Body of pancreas (tissue), 4 donors: ENCODE results near the gene ATXN1. TPM values are rescaled to one million over a fixed set of nuclear protein-coding genes. Genes with fewer than 3 reads are reported as not detected.

Source experiments
- ATAC-seq: fragments of 150-250 bp; one replicate; pipeline ENCODE4 v1.9.1; 2016
- DNase-seq, 4 donors: peaks; one replicate each; pipeline ENCODE4 v3.0.0-alpha.2; 2019
- H3K27ac ChIP-seq, 4 donors: fragments of 200-600 bp; sonication (generic); 1 replicate in 3 of 4; 2 replicates in 1 of 4; pipeline versions ENCODE4 v1.5.1 to v1.6.1; 2016 to 2019; ENCODE audit warnings: mild to moderate bottlenecking in 1 of 4, mixed read lengths in 1 of 4, moderate library complexity in 1 of 4
- H3K27me3 ChIP-seq, 2 donors: fragments of 200-600 bp; sonication (generic); one replicate each; pipeline ENCODE4 v1.6.0; 2016; ENCODE audit warnings: mild to moderate bottlenecking in 1 of 2
- H3K36me3 ChIP-seq, 2 donors: fragments of 200-600 bp; sonication (generic); replicated peaks in 1 of 2; 2 replicates each; pipeline ENCODE4 v1.5.1; 2016; ENCODE audit warnings: low read depth in 2 of 2; ENCODE audit not compliant: insufficient read depth in 1 of 2
- H3K4me1 ChIP-seq: fragments of 200-600 bp; sonication (generic); one replicate; pipeline ENCODE4 v1.6.0; 2016
- H3K4me3 ChIP-seq, 2 donors: fragments of 200-600 bp; sonication (generic); 1 replicate in 1 of 2; 2 replicates in 1 of 2; pipeline ENCODE4 v1.5.1; 2016 to 2019
- H3K9me3 ChIP-seq, 3 donors: fragments of 200-600 bp; sonication (generic); 1 replicate in 2 of 3; 2 replicates in 1 of 3; pipeline ENCODE4 v1.5.1; 2016
- POLR2A ChIP-seq, 3 donors: fragments of 450-650 bp; IDR thresholded peaks; one replicate each; pipeline ENCODE4 v1.6.1; 2016; ENCODE audit warnings: antibody characterized with exemption in 3 of 3, mild to moderate bottlenecking in 2 of 3
- WGBS, 2 donors: methylation state at CpG; one replicate each; pipeline ENCODE4 v1.1.5; 2017; 5-methylcytosine and 5-hydroxymethylcytosine counted together
- intact Hi-C: fragments of 100-400 bp; cut with DNase I; formaldehyde crosslinking; loops from one replicate; pipeline ENCODE4 v1.15.1; 2023
- total RNA-seq, 2 donors: library from RNA; depleted of rRNA; stranded (reverse); fragments of >200 nt; gene quantifications; one replicate each; pipeline ENCODE4 v1.1.0, GENCODE V29; 2016
- TF ChIP-seq, protein P1 (sequence below), 7 experiments: fragments of 450-650 bp in 4 of 7; fragments of 200-600 bp in 3 of 7; sonication (generic) in 3 of 7; IDR thresholded peaks; one replicate each; pipeline ENCODE4 v1.5.1; 2016 to 2019; ENCODE audit warnings: antibody characterized with exemption in 7 of 7

The ATXN1 gene
- total RNA-seq, 2 donors from 2014 or later, result 24.6 to 24.7 TPM

DNA sequence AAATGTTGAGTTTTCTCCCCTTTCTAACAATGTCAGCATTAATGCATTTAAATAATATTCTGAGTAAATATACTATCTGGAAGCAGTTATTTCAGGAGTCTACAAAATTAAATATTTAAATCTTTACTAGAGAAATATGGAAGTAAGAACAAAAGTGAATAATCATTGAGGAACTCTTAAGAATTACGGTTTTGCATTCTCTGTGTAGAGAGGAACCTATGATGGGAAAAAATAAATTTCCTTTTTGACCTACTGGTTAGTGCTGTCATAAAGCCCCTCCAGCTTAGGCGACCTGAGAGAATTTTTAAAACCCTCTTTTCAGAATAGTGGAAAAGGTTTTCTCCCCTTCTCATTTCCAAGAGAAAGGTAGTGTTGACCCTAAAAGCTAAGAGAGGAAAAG, 64.8 kb downstream of the ATXN1 start:
- DNase-seq (no peak), ATAC-seq (no peak)
- no peaks in the 10 kb centered on the region for H3K9me3 ChIP-seq
- H3K27me3 ChIP-seq, result no peaks in the 10 kb centered on the region
- H3K4me3 ChIP-seq, result no peak overlapping the region
- H3K36me3 ChIP-seq, result no peaks in the 10 kb centered on the region
- peaks cover 19% of the 10 kb centered on the region for H3K4me1 ChIP-seq
- TF ChIP-seq POLR2A (IDR thresholded peaks at IDR 0.05), result no peak
- TF ChIP-seq, protein P1, sequence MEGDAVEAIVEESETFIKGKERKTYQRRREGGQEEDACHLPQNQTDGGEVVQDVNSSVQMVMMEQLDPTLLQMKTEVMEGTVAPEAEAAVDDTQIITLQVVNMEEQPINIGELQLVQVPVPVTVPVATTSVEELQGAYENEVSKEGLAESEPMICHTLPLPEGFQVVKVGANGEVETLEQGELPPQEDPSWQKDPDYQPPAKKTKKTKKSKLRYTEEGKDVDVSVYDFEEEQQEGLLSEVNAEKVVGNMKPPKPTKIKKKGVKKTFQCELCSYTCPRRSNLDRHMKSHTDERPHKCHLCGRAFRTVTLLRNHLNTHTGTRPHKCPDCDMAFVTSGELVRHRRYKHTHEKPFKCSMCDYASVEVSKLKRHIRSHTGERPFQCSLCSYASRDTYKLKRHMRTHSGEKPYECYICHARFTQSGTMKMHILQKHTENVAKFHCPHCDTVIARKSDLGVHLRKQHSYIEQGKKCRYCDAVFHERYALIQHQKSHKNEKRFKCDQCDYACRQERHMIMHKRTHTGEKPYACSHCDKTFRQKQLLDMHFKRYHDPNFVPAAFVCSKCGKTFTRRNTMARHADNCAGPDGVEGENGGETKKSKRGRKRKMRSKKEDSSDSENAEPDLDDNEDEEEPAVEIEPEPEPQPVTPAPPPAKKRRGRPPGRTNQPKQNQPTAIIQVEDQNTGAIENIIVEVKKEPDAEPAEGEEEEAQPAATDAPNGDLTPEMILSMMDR (IDR thresholded peaks at IDR 0.05), result no peak
- WGBS, 2 donors, result 79 to 93% methylated on average over 2 of the region's 2 CpGs
- intact Hi-C loops, result no loop called here
- H3K27ac ChIP-seq, result no peak overlapping the region

- ATAC-seq, result no peak
- Histone ChIP-seq H3K27me3 (no peaks in the 10 kb centered on the region), H3K36me3 (no peaks in the 10 kb centered on the region), H3K9me3 (no peaks in the 10 kb centered on the region), H3K4me3 (no peak overlapping the region), H3K27ac (no peak overlapping the region), H3K4me1 (peaks cover 19% of the 10 kb centered on the region)
- WGBS, 2 donors, result 71 to 81% methylated on average over 4 of the region's 4 CpGs
- no peak for DNase-seq
- TF ChIP-seq, protein P1 (IDR thresholded peaks at IDR 0.05), result no peak
- no peak for TF ChIP-seq POLR2A (IDR thresholded peaks at IDR 0.05)
- intact Hi-C loops, result no loop called here
These were observed 66.3 kb downstream of the ATXN1 start for GRCh38 chr6:16694781-16695578.

DNA sequence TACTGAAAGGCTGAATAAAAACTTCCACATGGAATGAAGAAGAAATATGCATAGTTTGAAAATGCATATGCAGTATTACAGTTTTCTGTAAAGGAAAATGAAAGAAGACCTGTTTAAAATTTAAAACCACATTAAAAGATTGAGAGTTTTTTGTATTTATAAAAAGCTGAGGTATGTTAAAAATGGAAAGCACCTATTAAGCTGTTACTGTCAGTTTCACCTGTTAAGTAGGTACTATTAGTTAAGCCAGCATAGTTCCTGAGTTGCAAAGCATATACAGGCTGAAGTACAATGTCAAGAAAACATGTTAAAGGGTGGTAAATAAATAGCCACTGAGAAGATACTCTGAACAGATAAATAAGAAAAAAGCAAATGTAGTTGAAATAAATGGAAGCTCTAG, 69.9 kb downstream of the ATXN1 start:
- Histone ChIP-seq H3K27me3 (no peaks in the 10 kb centered on the region), H3K4me1 (peaks cover 6% of the 10 kb centered on the region), H3K27ac (no peak overlapping the region), H3K36me3 (no peaks in the 10 kb centered on the region), H3K4me3 (no peak overlapping the region), H3K9me3 (no peaks in the 10 kb centered on the region)
- no peak for ATAC-seq
- no peak for DNase-seq
- intact Hi-C loops, result no loop called here
- TF ChIP-seq POLR2A (IDR thresholded peaks at IDR 0.05), result no peak
- TF ChIP-seq, protein P1 (IDR thresholded peaks at IDR 0.05), result no peak

DNA sequence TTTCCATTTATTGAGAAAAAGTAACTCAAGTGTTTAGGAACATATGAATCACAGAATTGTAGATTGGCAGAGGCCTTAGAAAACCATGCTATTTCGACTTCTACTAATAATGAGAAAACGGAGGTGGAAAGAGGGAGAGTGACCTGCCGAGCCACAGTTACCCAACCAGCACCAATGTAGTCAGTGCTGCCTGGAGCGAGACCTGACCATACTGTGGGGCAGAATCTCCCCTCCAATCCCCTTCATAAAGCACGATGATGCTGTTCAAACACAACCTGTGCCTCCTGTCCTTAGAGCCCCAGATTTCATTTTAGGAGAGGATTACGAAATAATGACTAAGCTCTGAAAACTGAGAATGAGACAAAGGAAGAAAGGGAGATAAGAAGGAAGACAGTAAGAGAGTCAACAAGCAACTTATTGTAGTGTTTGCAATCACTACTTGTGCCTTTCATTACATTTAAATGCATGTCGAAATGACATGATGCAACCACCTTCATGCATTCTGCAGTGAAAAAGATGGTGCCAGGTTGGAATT, 70.6 kb downstream of the ATXN1 start:
- ATAC-seq (no peak), DNase-seq (no peak)
- no peaks in the 10 kb centered on the region for H3K36me3 ChIP-seq
- H3K27ac ChIP-seq, result no peak overlapping the region
- intact Hi-C loops, result no loop called here
- H3K9me3 ChIP-seq, result no peaks in the 10 kb centered on the region
- H3K4me1 ChIP-seq, result peaks cover 6% of the 10 kb centered on the region
- TF ChIP-seq, protein P1 (IDR thresholded peaks at IDR 0.05), result no peak
- H3K27me3 ChIP-seq, result no peaks in the 10 kb centered on the region
- 88 to 93% methylated on average over 7 of the region's 7 CpGs for WGBS, 2 donors
- no peak overlapping the region for H3K4me3 ChIP-seq
